NT2/D1 (cell line): ENCODE results near the gene GPR87.

Experiments used
- DNase-seq: peaks from one replicate; pipeline ENCODE4 v3.0.0-alpha.2; 2011; ENCODE audit warnings: low read depth, low spot score
- H3K27me3 ChIP-seq: 2 replicates; pipeline ENCODE4 v1.6.0; 2011; ENCODE audit warnings: mild to moderate bottlenecking; ENCODE audit not compliant: insufficient read length, insufficient read depth
- H3K36me3 ChIP-seq: 2 replicates; pipeline ENCODE4 v1.6.1; 2011; ENCODE audit warnings: mild to moderate bottlenecking, low read length, mixed read lengths; ENCODE audit not compliant: insufficient read depth, insufficient read length
- H3K4me1 ChIP-seq: 2 replicates; pipeline ENCODE4 v1.5.1; 2011; ENCODE audit not compliant: insufficient read depth, insufficient read length
- H3K4me3 ChIP-seq: 2 replicates; pipeline ENCODE4 v1.5.1; 2011; ENCODE audit warnings: low read depth; ENCODE audit not compliant: insufficient read length
- H3K9ac ChIP-seq: 2 replicates; pipeline ENCODE4 v1.6.0; 2011; ENCODE audit warnings: low read depth; ENCODE audit not compliant: insufficient read length
- H3K9me3 ChIP-seq: 2 replicates; pipeline ENCODE4 v1.5.1; 2011; ENCODE audit warnings: mild to moderate bottlenecking, low read length; ENCODE audit not compliant: insufficient read depth
- SUZ12 ChIP-seq: IDR thresholded peaks from 2 replicates; pipeline ENCODE4 v1.6.1; 2011; ENCODE audit not compliant: insufficient read length, insufficient read depth; ENCODE audit errors: extremely low read depth
- YY1 ChIP-seq: IDR thresholded peaks from 2 replicates; pipeline ENCODE4 v1.6.1; 2011; ENCODE audit not compliant: insufficient read length, insufficient read depth
- ZNF274 ChIP-seq: IDR thresholded peaks from 2 replicates; pipeline ENCODE4 v1.6.1; 2011; ENCODE audit warnings: mild to moderate bottlenecking, low read depth, low read length

GPR87 gene

DNA sequence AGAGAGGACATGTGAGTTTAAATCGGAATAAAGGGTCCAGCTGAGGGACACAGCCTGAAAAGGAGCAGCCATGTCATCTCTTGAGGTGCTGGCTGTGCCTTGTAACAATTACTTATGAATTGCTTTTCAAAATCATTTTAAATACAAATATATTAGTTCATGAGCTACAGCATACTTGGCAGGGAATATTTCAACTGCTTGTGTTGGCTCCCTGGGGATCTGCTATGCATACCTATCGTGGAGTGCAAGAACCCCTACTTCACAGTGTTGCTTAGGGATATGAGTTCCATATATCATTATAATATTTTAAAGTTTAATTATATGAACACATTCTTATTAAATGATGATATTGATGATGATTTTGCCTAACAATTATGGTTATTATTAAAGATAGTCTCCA is 19.2 kb downstream of the GPR87 start:
- no peaks in the 10 kb centered on the region for H3K9me3 ChIP-seq
- H3K36me3 ChIP-seq: no peaks in the 10 kb centered on the region
- no peaks in the 10 kb centered on the region for H3K27me3 ChIP-seq
- H3K4me1 ChIP-seq: no peaks in the 10 kb centered on the region
- no peak for DNase-seq
- no peak overlapping the region for H3K4me3 ChIP-seq
- TF ChIP-seq SUZ12 (no peak), ZNF274 (no peak), YY1 (no peak)
- H3K9ac ChIP-seq: no peak overlapping the region

DNA sequence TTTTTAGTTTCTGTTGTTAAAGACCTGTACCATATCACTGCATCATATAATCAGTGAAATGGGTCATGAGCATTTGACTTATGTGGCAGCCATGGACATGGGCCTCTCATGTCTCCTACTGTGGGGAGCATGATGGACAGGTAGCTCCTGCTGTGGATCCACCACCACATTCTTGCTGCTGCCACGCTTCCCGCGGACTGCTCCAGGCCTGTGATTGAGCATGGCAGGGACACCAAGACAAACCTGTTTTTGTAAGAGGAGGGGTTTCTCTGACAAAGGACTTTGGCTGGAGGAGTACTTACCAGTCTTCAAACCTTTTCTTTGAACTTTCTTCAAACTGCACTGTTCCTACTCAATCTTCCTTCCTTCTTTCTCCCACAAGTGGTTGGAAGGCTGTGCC is 20.4 kb downstream of the GPR87 start:
- no peak overlapping the region for H3K4me3 ChIP-seq
- no peak for DNase-seq
- H3K9me3 ChIP-seq: no peaks in the 10 kb centered on the region
- TF ChIP-seq YY1: no peak
- no peak for TF ChIP-seq ZNF274
- TF ChIP-seq SUZ12: no peak
- no peaks in the 10 kb centered on the region for H3K36me3 ChIP-seq
- no peaks in the 10 kb centered on the region for H3K4me1 ChIP-seq
- H3K9ac ChIP-seq: no peak overlapping the region
- no peaks in the 10 kb centered on the region for H3K27me3 ChIP-seq

- no peaks in the 10 kb centered on the region for H3K9me3 ChIP-seq
- TF ChIP-seq SUZ12 (no peak), ZNF274 (no peak), YY1 (no peak)
- H3K27me3 ChIP-seq: no peaks in the 10 kb centered on the region
- H3K9ac ChIP-seq: no peak overlapping the region
- no peaks in the 10 kb centered on the region for H3K4me1 ChIP-seq
- no peak for DNase-seq
- H3K36me3 ChIP-seq: no peaks in the 10 kb centered on the region
- no peak overlapping the region for H3K4me3 ChIP-seq
Observed at GRCh38 chr3:151293127-151293526, 23.5 kb downstream of the GPR87 start.

GRCh38 chr3:151290673-151291072 is 25.9 kb downstream of the GPR87 start:
- H3K4me3 ChIP-seq: no peak overlapping the region
- H3K36me3 ChIP-seq: no peaks in the 10 kb centered on the region
- no peak for DNase-seq
- no peak overlapping the region for H3K9ac ChIP-seq
- no peaks in the 10 kb centered on the region for H3K27me3 ChIP-seq
- H3K9me3 ChIP-seq: no peaks in the 10 kb centered on the region
- TF ChIP-seq YY1 (no peak), ZNF274 (no peak), SUZ12 (no peak)
- no peaks in the 10 kb centered on the region for H3K4me1 ChIP-seq

DNA sequence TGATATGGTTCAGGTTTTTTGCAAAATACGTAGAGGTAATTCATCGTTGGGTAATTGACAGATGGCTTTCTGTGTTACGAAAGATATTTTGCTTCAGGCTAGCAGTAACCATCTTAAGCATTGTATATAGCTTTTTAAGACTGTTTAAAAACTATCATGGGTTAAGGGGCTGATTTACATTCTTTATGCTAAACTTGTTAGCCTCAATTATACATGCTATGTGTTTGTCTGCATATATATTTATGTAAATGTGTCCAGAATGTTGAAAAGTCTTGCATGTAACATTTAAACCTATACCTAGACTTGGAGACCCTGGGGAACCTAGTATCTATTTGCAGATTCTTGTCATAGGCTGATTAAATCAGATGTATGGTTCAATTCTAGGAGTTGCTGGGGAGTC is 27.2 kb downstream of the GPR87 start:
- H3K9me3 ChIP-seq: no peaks in the 10 kb centered on the region

GRCh38 chr3:151285940-151286339 is 30.7 kb downstream of the GPR87 start:
- Histone ChIP-seq H3K4me3 (no peak overlapping the region), H3K4me1 (no peaks in the 10 kb centered on the region), H3K9me3 (no peaks in the 10 kb centered on the region), H3K9ac (no peak overlapping the region), H3K27me3 (no peaks in the 10 kb centered on the region), H3K36me3 (no peaks in the 10 kb centered on the region)
- no peak for TF ChIP-seq ZNF274
- TF ChIP-seq YY1: no peak
- TF ChIP-seq SUZ12: no peak
- no peak for DNase-seq

More for the DNA sequence above, 27.2 kb downstream of the GPR87 start:
- no peak overlapping the region for H3K9ac ChIP-seq
- no peak for DNase-seq
- H3K27me3 ChIP-seq: no peaks in the 10 kb centered on the region
- H3K4me1 ChIP-seq: no peaks in the 10 kb centered on the region
- no peaks in the 10 kb centered on the region for H3K36me3 ChIP-seq
- TF ChIP-seq YY1: no peak
- no peak for TF ChIP-seq SUZ12
- TF ChIP-seq ZNF274: no peak
- no peak overlapping the region for H3K4me3 ChIP-seq

DNA sequence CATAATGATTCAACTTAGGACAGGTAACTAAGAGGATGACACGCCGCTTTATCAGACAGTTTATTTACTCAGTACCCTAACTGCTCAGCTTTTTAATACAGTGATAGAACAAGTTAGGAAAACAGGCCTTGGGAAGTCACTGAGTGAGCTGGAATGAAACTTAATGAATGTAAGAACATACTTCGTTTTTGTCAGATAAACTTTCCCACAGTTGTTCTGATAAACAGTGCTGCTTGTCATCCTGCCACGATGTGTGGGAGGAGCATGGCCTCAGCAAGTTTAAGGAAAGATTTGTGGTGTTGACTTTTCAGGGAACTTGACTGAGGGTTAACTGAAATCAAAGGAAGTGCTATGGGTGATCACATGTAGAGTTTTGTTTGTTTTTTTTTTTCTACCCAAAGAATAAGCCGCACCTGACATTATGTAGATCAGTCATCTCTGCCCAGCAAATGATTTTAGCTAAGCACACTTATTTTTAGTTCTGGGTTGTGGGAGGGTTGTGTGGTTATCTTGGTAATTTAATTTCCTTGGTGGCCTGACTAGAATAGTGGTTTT is 32.6 kb downstream of the GPR87 start:
- Histone ChIP-seq H3K4me3 (no peak overlapping the region), H3K9me3 (no peaks in the 10 kb centered on the region), H3K36me3 (no peaks in the 10 kb centered on the region), H3K9ac (no peak overlapping the region), H3K27me3 (no peaks in the 10 kb centered on the region), H3K4me1 (no peaks in the 10 kb centered on the region)
- no peak for DNase-seq
- TF ChIP-seq ZNF274: no peak
- TF ChIP-seq SUZ12: no peak
- TF ChIP-seq YY1: no peak

GRCh38 chr3:151283387-151283786 is 33.2 kb downstream of the GPR87 start:
- H3K27me3 ChIP-seq: no peaks in the 10 kb centered on the region
- H3K4me3 ChIP-seq: no peak overlapping the region
- H3K4me1 ChIP-seq: no peaks in the 10 kb centered on the region
- DNase-seq: no peak
- H3K9ac ChIP-seq: no peak overlapping the region
- TF ChIP-seq SUZ12 (no peak), ZNF274 (no peak), YY1 (no peak)
- no peaks in the 10 kb centered on the region for H3K36me3 ChIP-seq
- H3K9me3 ChIP-seq: no peaks in the 10 kb centered on the region
